Vagina (tissue), 2 donors: ENCODE measurements around the gene TOPBP1. TPM values are rescaled to one million over a fixed set of nuclear protein-coding genes. Genes with fewer than 3 reads are reported as not detected.

Experiments
- DNase-seq, 2 donors: peaks; one replicate each; pipeline ENCODE4 v3.0.0-alpha.2; 2017; ENCODE audit errors: extremely low spot score in 2 of 2
- H3K27ac ChIP-seq: fragments of 200-600 bp; sonication (generic); one replicate; pipeline ENCODE4 v1.5.1; 2019
- H3K27me3 ChIP-seq: fragments of 200-600 bp; sonication (generic); one replicate; pipeline ENCODE4 v1.5.1; 2019
- H3K36me3 ChIP-seq, 2 donors: fragments of 200-600 bp; sonication (generic); one replicate each; pipeline ENCODE4 v1.5.1; 2017 to 2019
- H3K4me1 ChIP-seq: fragments of 200-600 bp; sonication (generic); one replicate; pipeline ENCODE4 v1.5.1; 2019
- H3K4me3 ChIP-seq, 2 donors: fragments of 200-600 bp; sonication (generic); 1 replicate in 1 of 2; 2 replicates in 1 of 2; pipeline ENCODE4 v1.5.1; 2016 to 2019
- H3K9me3 ChIP-seq: fragments of 200-600 bp; sonication (generic); one replicate; pipeline ENCODE4 v1.5.1; 2019
- CTCF ChIP-seq, 3 experiments: fragments of 450-650 bp in 2 of 3; fragments of 200-600 bp in 1 of 3; sonication (generic) in 1 of 3; IDR thresholded peaks; one replicate each; pipeline ENCODE4 v1.5.1; 2017 to 2019; ENCODE audit warnings: antibody characterized with exemption in 3 of 3, mild to moderate bottlenecking in 2 of 3, moderate library complexity in 2 of 3
- POLR2A ChIP-seq, 2 donors: fragments of 450-650 bp; IDR thresholded peaks; one replicate each; pipeline ENCODE4 v1.6.1; 2017; ENCODE audit warnings: antibody characterized with exemption in 2 of 2, mild to moderate bottlenecking in 2 of 2, moderate library complexity in 2 of 2
- POLR2AphosphoS5 ChIP-seq, 2 donors: sonication (generic); formaldehyde crosslinking; IDR thresholded peaks; one replicate each; pipeline ENCODE4 v1.9.0; 2017; ENCODE audit warnings: antibody characterized with exemption in 2 of 2, mild to moderate bottlenecking in 2 of 2, low read depth in 1 of 2; ENCODE audit not compliant: insufficient read depth in 1 of 2
- intact Hi-C: fragments of 100-400 bp; cut with DNase I; formaldehyde crosslinking; loops from one replicate; pipeline ENCODE4 v1.15.1; 2023
- total RNA-seq: library from RNA; depleted of rRNA; stranded (reverse); fragments of >200 nt; gene quantifications from one replicate; pipeline ENCODE4 v1.2.3, GENCODE V29; 2016

The TOPBP1 gene
- total RNA-seq, 1 donor from 2014 or later, result 28.2 TPM

- Histone ChIP-seq H3K4me1 (peaks cover 5% of the 10 kb centered on the region), H3K36me3 (no peaks in the 10 kb centered on the region), H3K9me3 (no peaks in the 10 kb centered on the region), H3K4me3 (no peak overlapping the region), H3K27me3 (peaks cover 9% of the 10 kb centered on the region), H3K27ac (no peak overlapping the region)
- DNase-seq, result no peak
- TF ChIP-seq CTCF (IDR thresholded peaks at IDR 0.05), result no peak
- intact Hi-C loops, result no loop called here
Observed at GRCh38 chr3:133676336-133677118, 14.8 kb upstream of the TOPBP1 start.

- Histone ChIP-seq H3K36me3 (no peaks in the 10 kb centered on the region), H3K27ac (no peak overlapping the region), H3K27me3 (peaks cover 9% of the 10 kb centered on the region), H3K9me3 (no peaks in the 10 kb centered on the region), H3K4me3 (no peak overlapping the region), H3K4me1 (peaks cover 5% of the 10 kb centered on the region)
- intact Hi-C loops, result no loop called here
- no peak for TF ChIP-seq CTCF (IDR thresholded peaks at IDR 0.05)
- TF ChIP-seq POLR2A (IDR thresholded peaks at IDR 0.05), result no peak
- TF ChIP-seq POLR2AphosphoS5 (IDR thresholded peaks at IDR 0.05; ENCODE audit: insufficient read depth in 1 of 2, low read depth in 1 of 2), result no peak
- no peak for DNase-seq
Observed at GRCh38 chr3:133675631-133676335, 14.0 kb upstream of the TOPBP1 start.

GRCh38 chr3:133674290-133674919 lies 12.7 kb upstream of the TOPBP1 start:
- H3K4me1 ChIP-seq, result peaks cover 5% of the 10 kb centered on the region
- H3K27ac ChIP-seq, result no peak overlapping the region
- TF ChIP-seq CTCF (IDR thresholded peaks at IDR 0.05) (no peak), POLR2A (IDR thresholded peaks at IDR 0.05) (no peak), POLR2AphosphoS5 (IDR thresholded peaks at IDR 0.05; ENCODE audit: insufficient read depth in 1 of 2, low read depth in 1 of 2) (no peak)
- H3K36me3 ChIP-seq, result no peaks in the 10 kb centered on the region
- H3K27me3 ChIP-seq, result peaks cover 9% of the 10 kb centered on the region
- H3K9me3 ChIP-seq, result no peaks in the 10 kb centered on the region
- no peak overlapping the region for H3K4me3 ChIP-seq
- intact Hi-C loops, result no loop called here
- DNase-seq, result no peak

- intact Hi-C loops, result no loop called here
- Histone ChIP-seq H3K27ac (no peak overlapping the region), H3K27me3 (peaks cover 9% of the 10 kb centered on the region), H3K4me1 (peaks cover 5% of the 10 kb centered on the region), H3K36me3 (no peaks in the 10 kb centered on the region), H3K9me3 (no peaks in the 10 kb centered on the region), H3K4me3 (no peak overlapping the region)
- TF ChIP-seq POLR2AphosphoS5 (IDR thresholded peaks at IDR 0.05; ENCODE audit: insufficient read depth in 1 of 2, low read depth in 1 of 2), result no peak
- no peak for TF ChIP-seq POLR2A (IDR thresholded peaks at IDR 0.05)
- TF ChIP-seq CTCF (IDR thresholded peaks at IDR 0.05), result no peak
- DNase-seq, result no peak
Observed at GRCh38 chr3:133673746-133674145, 12.0 kb upstream of the TOPBP1 start.
